ENCODE data around the gene EFEMP1.
"Not testable (repeated sequence)": the region's sequence is repeated elsewhere in the genome, so short reads cannot be mapped to it uniquely, and the experiment has no call there.

EFEMP1 gene

GRCh38 chr2:55840460-55840859, 83.1 kb downstream of the EFEMP1 start:
- no peak for DNase-seq (ENCODE audit: low read depth)
- no peak overlapping the region for H3K4me3 ChIP-seq (ENCODE audit: low read depth, low read length)
- TF ChIP-seq MAX (IDR thresholded peaks at IDR 0.05; ENCODE audit: low read depth, low read length): no peak
- no peak for TF ChIP-seq MYC (IDR thresholded peaks at IDR 0.05; ENCODE audit: low read depth, low read length)
- TF ChIP-seq CTCF (IDR thresholded peaks at IDR 0.05; ENCODE audit: low read depth, low read length): no peak
- no peak for TF ChIP-seq POLR2A (IDR thresholded peaks at IDR 0.05; ENCODE audit: extremely low read depth, insufficient read length)

GRCh38 chr2:55839182-55839819, 84.3 kb downstream of the EFEMP1 start:
- TF ChIP-seq POLR2A (IDR thresholded peaks at IDR 0.05; ENCODE audit: extremely low read depth, insufficient read length): no peak
- no peak for TF ChIP-seq MAX (IDR thresholded peaks at IDR 0.05; ENCODE audit: low read depth, low read length)
- TF ChIP-seq MYC (IDR thresholded peaks at IDR 0.05; ENCODE audit: low read depth, low read length): no peak
- no peak for TF ChIP-seq CTCF (IDR thresholded peaks at IDR 0.05; ENCODE audit: low read depth, low read length)
- no peak for DNase-seq (ENCODE audit: low read depth)
- H3K4me3 ChIP-seq (ENCODE audit: low read depth, low read length): no peak overlapping the region

GRCh38 chr2:55838653-55839052, 84.9 kb downstream of the EFEMP1 start:
- no peak overlapping the region for H3K4me3 ChIP-seq (ENCODE audit: low read depth, low read length)
- DNase-seq (ENCODE audit: low read depth): no peak
- TF ChIP-seq MYC (IDR thresholded peaks at IDR 0.05; ENCODE audit: low read depth, low read length): no peak
- TF ChIP-seq MAX (IDR thresholded peaks at IDR 0.05; ENCODE audit: low read depth, low read length): no peak
- no peak for TF ChIP-seq POLR2A (IDR thresholded peaks at IDR 0.05; ENCODE audit: extremely low read depth, insufficient read length)
- TF ChIP-seq CTCF (IDR thresholded peaks at IDR 0.05; ENCODE audit: low read depth, low read length): no peak

GRCh38 chr2:55838117-55838516, 85.5 kb downstream of the EFEMP1 start:
- not testable (repeated sequence) for H3K4me3 ChIP-seq (ENCODE audit: low read depth, low read length); DNase-seq (ENCODE audit: low read depth)

GRCh38 chr2:55837073-55837472, 86.5 kb downstream of the EFEMP1 start:
- H3K4me3 ChIP-seq (ENCODE audit: low read depth, low read length): no peak overlapping the region
- TF ChIP-seq MAX (IDR thresholded peaks at IDR 0.05; ENCODE audit: low read depth, low read length): no peak
- TF ChIP-seq MYC (IDR thresholded peaks at IDR 0.05; ENCODE audit: low read depth, low read length): no peak
- no peak for TF ChIP-seq POLR2A (IDR thresholded peaks at IDR 0.05; ENCODE audit: extremely low read depth, insufficient read length)
- no peak for DNase-seq (ENCODE audit: low read depth)

GRCh38 chr2:55831671-55832410, 91.7 kb downstream of the EFEMP1 start:
- H3K4me3 ChIP-seq (ENCODE audit: low read depth, low read length); DNase-seq (ENCODE audit: low read depth): not testable (repeated sequence)

GRCh38 chr2:55827855-55828254, 95.7 kb downstream of the EFEMP1 start:
- DNase-seq (ENCODE audit: low read depth): no peak
- TF ChIP-seq MAX (IDR thresholded peaks at IDR 0.05; ENCODE audit: low read depth, low read length) (no peak), CTCF (IDR thresholded peaks at IDR 0.05; ENCODE audit: low read depth, low read length) (no peak), POLR2A (IDR thresholded peaks at IDR 0.05; ENCODE audit: extremely low read depth, insufficient read length) (no peak), MYC (IDR thresholded peaks at IDR 0.05; ENCODE audit: low read depth, low read length) (no peak)
- no peak overlapping the region for H3K4me3 ChIP-seq (ENCODE audit: low read depth, low read length)

GRCh38 chr2:55827428-55827827, 96.2 kb downstream of the EFEMP1 start:
- not testable (repeated sequence) for H3K4me3 ChIP-seq (ENCODE audit: low read depth, low read length); DNase-seq (ENCODE audit: low read depth)

Data from NB4 (cell line).